Astrocyte of the cerebellum (primary cell): Measurements from ENCODE around the gene ZMYND19.

Experiments
- DNase-seq: peaks from one replicate; pipeline ENCODE4 v3.0.0-alpha.2; 2011; ENCODE audit warnings: low read depth
- H3K4me3 ChIP-seq: 2 replicates; pipeline ENCODE4 v1.5.1; 2011; ENCODE audit warnings: mild to moderate bottlenecking, low read depth, low read length, moderate library complexity
- CTCF ChIP-seq: IDR thresholded peaks from 2 replicates; pipeline ENCODE4 v1.5.1; 2012; ENCODE audit warnings: low read length, low read depth, moderate library complexity, mild to moderate bottlenecking; ENCODE audit errors: missing control alignments
- in situ Hi-C: cut with HindIII; loops from 2 replicates; pipeline ENCODE4 v1.10.0; 2017; ENCODE audit warnings: low sequenced_read_pairs

ZMYND19 gene

GRCh38 chr9:137590469-137591383 is at the start of gene ZMYND19:
ZMYND19 (minus strand) TSS chr9:137590512; CDS start chr9:137590263, 249 bp downstream.
- peak; percentile 55 for DNase-seq
- peak; percentile 2 for TF ChIP-seq CTCF
- in situ Hi-C loops = no loop called here
- H3K4me3 ChIP-seq = peak within 1 kb of the TSS; percentile 68

GRCh38 chr9:137639303-137640051 is 49.2 kb upstream of the ZMYND19 start:
- no peak overlapping the region for H3K4me3 ChIP-seq
- TF ChIP-seq CTCF = no peak
- no peak for DNase-seq
- in situ Hi-C loops = no loop called here

- no peak overlapping the region for H3K4me3 ChIP-seq
- in situ Hi-C loops = no loop called here
- DNase-seq = no peak
- no peak for TF ChIP-seq CTCF
These were observed 48.4 kb upstream of the ZMYND19 start for GRCh38 chr9:137638680-137639079.

GRCh38 chr9:137634016-137634415 is 43.7 kb upstream of the ZMYND19 start:
- in situ Hi-C loops = no loop called here

GRCh38 chr9:137632230-137633161 is 42.2 kb upstream of the ZMYND19 start:
- no peak for TF ChIP-seq CTCF
- in situ Hi-C loops = no loop called here
- DNase-seq = no peak
- no peak overlapping the region for H3K4me3 ChIP-seq

More at GRCh38 chr9:137634016-137634415, 43.7 kb upstream of the ZMYND19 start:
- H3K4me3 ChIP-seq = no peak overlapping the region
- no peak for DNase-seq
- no peak for TF ChIP-seq CTCF
